Upper lobe of left lung (tissue), 6 donors: ENCODE results near the gene FAM20A. TPM values are rescaled to one million over a fixed set of nuclear protein-coding genes. Genes with fewer than 3 reads are reported as not detected.

Experiments used
- ATAC-seq, 2 donors: fragments of 200-7000 bp; cut with Tn5 transposase; one replicate each; pipeline ENCODE4 v1.9.1; 2022; ENCODE audit warnings: mild to moderate bottlenecking in 2 of 2, moderate library complexity in 2 of 2; ENCODE audit not compliant: low FRiP score in 2 of 2
- DNase-seq, 2 donors: peaks; one replicate each; pipeline ENCODE4 v3.0.0-alpha.2; 2019 to 2020
- H3K27ac ChIP-seq, 4 donors: fragments of 200-600 bp; sonication (generic); one replicate each; pipeline ENCODE4 v1.5.1; 2016 to 2019
- H3K27me3 ChIP-seq, 4 donors: fragments of 200-600 bp; sonication (generic); one replicate each; pipeline ENCODE4 v1.5.1; 2017 to 2019
- H3K36me3 ChIP-seq, 4 donors: fragments of 200-600 bp; sonication (generic); one replicate each; pipeline ENCODE4 v1.5.1; 2016 to 2019
- H3K4me1 ChIP-seq, 4 donors: fragments of 200-600 bp; sonication (generic); one replicate each; pipeline ENCODE4 v1.5.1; 2018 to 2019
- H3K4me3 ChIP-seq, 4 donors: fragments of 200-600 bp; sonication (generic); one replicate each; pipeline ENCODE4 v1.5.1; 2017 to 2019; ENCODE audit warnings: mild to moderate bottlenecking in 2 of 4, moderate library complexity in 1 of 4
- H3K9me3 ChIP-seq, 4 donors: fragments of 200-600 bp; sonication (generic); one replicate each; pipeline ENCODE4 v1.5.1; 2018 to 2019
- EP300 ChIP-seq, 4 donors: sonication (generic); formaldehyde crosslinking; IDR thresholded peaks; one replicate each; pipeline ENCODE4 v1.5.1; 2017; ENCODE audit warnings: antibody characterized with exemption in 4 of 4, control low read depth in 2 of 4
- POLR2A ChIP-seq, 4 donors: fragments of 450-650 bp; IDR thresholded peaks; one replicate each; pipeline ENCODE4 v1.5.1; 2016 to 2017; ENCODE audit warnings: antibody characterized with exemption in 4 of 4, mild to moderate bottlenecking in 2 of 4
- POLR2AphosphoS5 ChIP-seq, 2 donors: sonication (generic); formaldehyde crosslinking; IDR thresholded peaks; one replicate each; pipeline ENCODE4 v1.5.1; 2017; ENCODE audit warnings: antibody characterized with exemption in 2 of 2
- WGBS, 2 donors: methylation state at CpG; one replicate each; pipeline ENCODE4 v1.1.5; 2017 to 2018; 5-methylcytosine and 5-hydroxymethylcytosine counted together
- total RNA-seq, 6 donors: library from RNA; depleted of rRNA in 4 of 6; stranded (reverse); fragments of >200 nt in 4 of 6; gene quantifications; one replicate each; pipeline versions ENCODE4 v1.1.0 to v1.2.1, GENCODE V29; 2016 to 2021
- TF ChIP-seq, protein P1 (sequence below), 6 experiments: fragments of 450-650 bp in 4 of 6; fragments of 200-600 bp in 2 of 6; sonication (generic) in 2 of 6; IDR thresholded peaks; one replicate each; pipeline ENCODE4 v1.5.1; 2016 to 2019; ENCODE audit warnings: antibody characterized with exemption in 6 of 6
- donor health status: DM: no; HTN: no; CAD: no; lungs with moderate emphysema.
- donor health status: DM: no; HTN: yes; CAD: no; lungs with severe emphysema.

Gene FAM20A
- total RNA-seq, 6 donors from 2014 or later, result 40.3 to 150 (median 59.7) TPM

DNA sequence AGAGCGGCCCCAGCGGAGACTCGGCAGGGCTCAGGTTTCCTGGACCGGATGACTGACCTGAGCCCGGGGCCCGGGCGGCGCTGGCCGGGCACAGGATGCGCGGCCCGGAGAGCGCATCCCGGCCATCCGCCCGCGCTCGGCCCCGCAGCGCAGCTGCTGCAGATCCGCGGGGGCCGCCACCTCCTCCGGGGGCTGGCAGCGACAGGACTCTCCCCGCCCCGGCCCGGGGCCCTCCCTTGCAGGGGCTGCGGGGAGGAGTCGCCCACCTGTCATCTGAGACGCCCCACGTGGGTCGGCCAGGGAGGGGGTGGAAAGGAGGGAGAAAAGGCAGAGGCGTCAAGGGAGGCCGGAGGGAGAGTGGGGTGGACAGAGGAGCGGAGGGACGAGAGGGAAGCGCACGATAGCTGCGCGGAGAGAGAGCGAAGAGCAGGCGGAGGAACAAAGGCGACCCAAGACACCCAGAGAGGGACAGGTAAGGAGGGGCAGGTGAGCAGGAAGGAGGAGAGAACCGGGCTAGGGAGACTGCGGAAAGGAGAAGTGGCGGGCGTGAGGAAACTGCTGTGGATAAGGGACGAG lies 89.4 kb downstream of the FAM20A start:
- H3K27ac ChIP-seq, result peak overlapping the region; percentile 97 to 100 (median 98)
- DNase-seq (peak; percentile 74 to 93), ATAC-seq (peak; percentile 70 to 82)
- 0 to 1% methylated on average over 20 to 24 of the region's 49 CpGs for WGBS, 2 donors
- H3K4me1 ChIP-seq, result peaks cover 39 to 53% (median 44%) of the 10 kb centered on the region in 4 donors
- peak overlapping the region; percentile 65 to 88 (median 78) for H3K4me3 ChIP-seq
- no peaks in the 10 kb centered on the region for H3K9me3 ChIP-seq
- peaks cover 0 to 17% (median 2%) of the 10 kb centered on the region in 4 donors for H3K36me3 ChIP-seq
- TF ChIP-seq, protein P1, sequence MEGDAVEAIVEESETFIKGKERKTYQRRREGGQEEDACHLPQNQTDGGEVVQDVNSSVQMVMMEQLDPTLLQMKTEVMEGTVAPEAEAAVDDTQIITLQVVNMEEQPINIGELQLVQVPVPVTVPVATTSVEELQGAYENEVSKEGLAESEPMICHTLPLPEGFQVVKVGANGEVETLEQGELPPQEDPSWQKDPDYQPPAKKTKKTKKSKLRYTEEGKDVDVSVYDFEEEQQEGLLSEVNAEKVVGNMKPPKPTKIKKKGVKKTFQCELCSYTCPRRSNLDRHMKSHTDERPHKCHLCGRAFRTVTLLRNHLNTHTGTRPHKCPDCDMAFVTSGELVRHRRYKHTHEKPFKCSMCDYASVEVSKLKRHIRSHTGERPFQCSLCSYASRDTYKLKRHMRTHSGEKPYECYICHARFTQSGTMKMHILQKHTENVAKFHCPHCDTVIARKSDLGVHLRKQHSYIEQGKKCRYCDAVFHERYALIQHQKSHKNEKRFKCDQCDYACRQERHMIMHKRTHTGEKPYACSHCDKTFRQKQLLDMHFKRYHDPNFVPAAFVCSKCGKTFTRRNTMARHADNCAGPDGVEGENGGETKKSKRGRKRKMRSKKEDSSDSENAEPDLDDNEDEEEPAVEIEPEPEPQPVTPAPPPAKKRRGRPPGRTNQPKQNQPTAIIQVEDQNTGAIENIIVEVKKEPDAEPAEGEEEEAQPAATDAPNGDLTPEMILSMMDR (IDR thresholded peaks at IDR 0.05), result peak in 2 of 6 experiments; percentile 1 to 9
- peak in 1 of 4 donors; percentile 1 for TF ChIP-seq POLR2A (IDR thresholded peaks at IDR 0.05)
- TF ChIP-seq EP300 (IDR thresholded peaks at IDR 0.05), result no peak
- TF ChIP-seq POLR2AphosphoS5 (IDR thresholded peaks at IDR 0.05), result peak in 1 of 2 donors; percentile 0
- H3K27me3 ChIP-seq, result no peaks in the 10 kb centered on the region

DNA sequence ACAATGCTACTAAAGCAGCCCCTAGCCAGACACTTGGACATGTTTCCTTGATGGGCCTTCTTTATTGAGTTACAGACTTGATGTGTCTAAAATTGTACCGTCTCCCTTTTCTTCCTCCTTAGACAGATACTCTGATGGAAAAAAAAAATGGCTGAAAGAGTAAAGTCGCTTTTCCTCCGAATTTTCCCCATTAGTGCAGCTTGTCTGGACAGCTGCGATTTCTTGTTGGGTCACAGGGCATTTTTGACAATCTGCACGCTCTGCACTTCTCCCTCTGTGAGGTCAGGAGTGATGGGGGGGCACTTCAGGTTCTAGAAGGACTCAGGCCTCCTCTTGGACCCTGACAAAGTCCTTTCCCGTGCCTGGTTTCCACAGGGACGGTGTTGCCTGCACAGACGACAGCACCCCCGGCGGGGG lies 89.9 kb downstream of the FAM20A start:
- peaks cover 39 to 48% (median 44%) of the 10 kb centered on the region in 4 donors for H3K4me1 ChIP-seq
- ATAC-seq, result no peak
- peaks cover 0 to 12% (median 1%) of the 10 kb centered on the region in 4 donors for H3K36me3 ChIP-seq
- peak overlapping the region; percentile 97 to 100 (median 98) for H3K27ac ChIP-seq
- H3K9me3 ChIP-seq, result no peaks in the 10 kb centered on the region
- TF ChIP-seq EP300 (IDR thresholded peaks at IDR 0.05), result no peak
- TF ChIP-seq, protein P1 (IDR thresholded peaks at IDR 0.05), result peak in 1 of 6 experiments; percentile 39
- no peaks in the 10 kb centered on the region for H3K27me3 ChIP-seq
- no peak for DNase-seq
- 11 to 25% methylated on average over 5 to 9 of the region's 10 CpGs for WGBS, 2 donors
- peak overlapping the region; percentile 65 to 88 (median 78) for H3K4me3 ChIP-seq

DNA sequence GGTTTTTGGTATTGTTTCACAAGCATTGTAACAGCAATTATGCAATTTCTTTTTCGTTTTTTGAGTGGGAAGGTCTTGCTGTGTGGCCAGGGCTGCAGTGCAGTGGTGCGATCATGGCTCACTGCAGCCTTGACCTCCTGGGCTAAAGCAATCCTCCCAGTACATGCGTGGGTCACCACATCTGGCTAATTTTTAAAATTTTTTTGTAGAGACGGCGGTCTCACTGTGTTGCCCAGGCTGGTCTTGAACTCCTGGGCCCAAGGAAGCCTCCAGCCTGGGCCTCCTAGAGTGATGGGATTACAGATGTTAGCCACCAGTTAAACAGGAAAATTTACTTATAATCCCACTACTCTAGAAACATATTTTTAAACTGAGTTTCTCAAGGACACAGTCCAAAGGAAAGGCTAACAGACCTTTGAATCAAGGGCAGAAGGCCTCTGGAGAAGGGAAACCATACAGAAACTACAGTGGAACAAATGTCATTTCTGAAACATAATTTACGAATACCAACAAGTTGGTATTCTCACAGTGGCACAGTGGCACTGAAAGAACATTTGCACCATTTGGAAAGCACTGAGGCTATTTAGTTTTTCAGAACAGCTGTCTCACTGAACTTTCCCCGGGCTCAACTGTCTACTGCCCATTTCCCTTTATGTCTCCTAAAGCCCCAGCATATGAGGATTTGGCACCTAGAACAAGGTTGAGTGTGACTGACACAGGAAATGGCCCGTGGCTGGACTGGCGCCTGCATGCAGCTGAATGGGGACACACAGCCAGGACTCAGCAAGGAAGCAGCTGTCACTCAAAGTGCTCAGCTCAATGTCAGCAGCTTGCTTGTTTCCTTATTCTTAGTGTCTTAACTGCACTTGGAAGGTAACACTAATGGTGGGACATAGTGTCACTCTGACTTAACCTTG lies 91.8 kb downstream of the FAM20A start:
- peak; percentile 22 to 74 for DNase-seq
- Histone ChIP-seq H3K4me3 (no peak overlapping the region), H3K4me1 (peaks cover 25 to 32% (median 31%) of the 10 kb centered on the region in 4 donors), H3K27me3 (no peaks in the 10 kb centered on the region), H3K27ac (peak overlapping the region; percentile 8 to 97 (median 51)), H3K36me3 (no peaks in the 10 kb centered on the region), H3K9me3 (no peaks in the 10 kb centered on the region)
- no peak for ATAC-seq
- WGBS, 2 donors, result 42 to 52% methylated on average over 8 to 9 of the region's 9 CpGs
- TF ChIP-seq, protein P1 (IDR thresholded peaks at IDR 0.05), result no peak
- TF ChIP-seq EP300 (IDR thresholded peaks at IDR 0.05) (no peak), POLR2AphosphoS5 (IDR thresholded peaks at IDR 0.05) (peak in 1 of 2 donors; percentile 42)

DNA sequence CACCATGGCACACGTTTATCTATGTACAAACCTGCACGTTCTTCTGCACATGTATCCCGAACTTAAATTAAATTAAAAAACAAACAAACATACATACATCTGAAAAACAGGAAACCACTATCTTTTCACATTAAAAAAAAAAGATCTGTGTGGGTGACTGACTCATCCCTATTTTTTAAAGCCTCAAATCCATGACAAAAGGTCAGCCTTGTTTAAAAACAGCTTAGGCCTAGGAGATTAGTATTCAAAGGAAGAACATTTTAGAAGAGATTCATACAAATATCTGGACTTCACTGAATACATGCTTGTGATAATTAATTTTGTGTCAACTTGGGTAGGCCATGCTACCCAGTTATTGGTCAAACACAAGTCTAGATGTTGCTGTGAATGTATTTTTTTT lies 93.6 kb downstream of the FAM20A start:
- DNase-seq (no peak), ATAC-seq (no peak)
- Histone ChIP-seq H3K4me1 (peaks cover 19 to 28% (median 26%) of the 10 kb centered on the region in 4 donors), H3K36me3 (no peaks in the 10 kb centered on the region), H3K27ac (no peak overlapping the region), H3K27me3 (no peaks in the 10 kb centered on the region), H3K4me3 (no peak overlapping the region), H3K9me3 (no peaks in the 10 kb centered on the region)
- WGBS, 2 donors, result 80 to 92% methylated on average over 3 of the region's 3 CpGs
- TF ChIP-seq, protein P1 (IDR thresholded peaks at IDR 0.05), result no peak
- TF ChIP-seq EP300 (IDR thresholded peaks at IDR 0.05) (no peak), POLR2AphosphoS5 (IDR thresholded peaks at IDR 0.05) (no peak), POLR2A (IDR thresholded peaks at IDR 0.05) (no peak)
